Measurements from ENCODE around the gene PNCK.

The PNCK gene

DNA sequence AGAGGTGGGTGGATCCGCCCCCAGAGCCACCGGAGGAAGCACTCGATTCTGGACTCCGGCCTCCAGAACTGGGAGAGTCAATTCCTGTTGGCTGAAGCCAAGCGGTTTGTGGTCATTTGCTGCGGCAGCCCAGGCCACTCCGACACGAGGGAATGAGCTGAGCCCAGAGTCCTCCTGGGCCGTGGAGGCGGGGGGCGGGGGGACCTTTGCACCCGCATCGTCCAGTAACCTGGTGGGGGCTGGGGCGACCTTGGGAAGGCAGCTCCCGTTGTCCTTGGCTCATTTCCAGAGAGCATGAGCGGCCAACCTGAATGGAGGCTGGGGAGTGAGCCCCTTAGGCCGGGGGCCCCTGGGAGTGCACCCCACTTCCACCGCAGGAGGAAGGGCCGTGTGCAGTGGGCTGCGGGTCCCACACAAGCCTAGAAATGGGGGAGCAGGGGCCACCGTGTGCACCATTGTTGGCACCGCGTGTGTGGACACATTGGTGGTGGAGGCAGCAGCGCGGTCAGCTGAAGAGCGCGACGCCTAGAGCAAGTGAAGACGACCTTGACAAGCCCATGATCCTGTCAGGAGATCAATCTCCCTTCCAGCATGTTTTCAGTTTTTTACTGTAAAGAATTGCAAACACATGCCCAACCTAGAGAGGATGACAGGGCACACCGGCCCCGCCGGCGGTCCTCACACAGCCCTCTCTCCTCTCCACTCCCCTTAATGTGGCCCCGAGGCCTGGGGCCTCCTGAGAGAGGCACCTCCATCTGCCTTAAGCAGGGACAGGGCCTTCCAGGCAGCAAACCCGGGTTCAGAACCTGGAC, 46.5 kb downstream of the PNCK start:
- DNase-seq, result no peak

DNA sequence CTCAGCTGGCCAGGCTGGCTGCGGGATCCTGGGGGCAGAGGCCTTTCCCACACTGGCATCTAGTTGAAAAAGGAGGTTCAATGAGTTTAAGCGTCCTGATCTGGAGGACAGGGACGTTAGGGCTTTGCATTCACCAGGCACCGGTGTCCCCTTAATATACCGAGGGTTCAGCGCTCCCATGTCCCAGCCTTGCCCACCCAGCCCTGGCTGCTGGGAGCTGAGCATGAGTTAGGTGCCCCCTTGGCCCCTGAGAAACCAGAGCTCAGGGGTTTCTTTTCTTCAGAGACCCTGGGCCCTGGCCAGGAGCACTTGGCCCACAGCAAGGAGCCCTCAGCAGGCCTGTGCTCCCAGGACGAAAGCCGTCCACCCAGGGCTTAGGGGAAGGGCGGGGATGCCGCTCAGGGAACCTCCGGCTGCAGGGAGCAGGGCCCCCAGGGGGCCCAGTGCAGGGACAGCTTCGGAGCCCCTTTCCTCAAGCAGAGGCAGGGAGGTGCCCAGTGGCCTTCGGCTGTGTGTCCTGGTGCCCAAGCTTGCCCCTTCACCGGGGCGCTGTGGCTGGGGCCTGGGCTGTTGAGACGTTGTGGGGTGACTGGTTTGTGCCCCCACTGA, 47.5 kb downstream of the PNCK start:
- no peak for DNase-seq

DNA sequence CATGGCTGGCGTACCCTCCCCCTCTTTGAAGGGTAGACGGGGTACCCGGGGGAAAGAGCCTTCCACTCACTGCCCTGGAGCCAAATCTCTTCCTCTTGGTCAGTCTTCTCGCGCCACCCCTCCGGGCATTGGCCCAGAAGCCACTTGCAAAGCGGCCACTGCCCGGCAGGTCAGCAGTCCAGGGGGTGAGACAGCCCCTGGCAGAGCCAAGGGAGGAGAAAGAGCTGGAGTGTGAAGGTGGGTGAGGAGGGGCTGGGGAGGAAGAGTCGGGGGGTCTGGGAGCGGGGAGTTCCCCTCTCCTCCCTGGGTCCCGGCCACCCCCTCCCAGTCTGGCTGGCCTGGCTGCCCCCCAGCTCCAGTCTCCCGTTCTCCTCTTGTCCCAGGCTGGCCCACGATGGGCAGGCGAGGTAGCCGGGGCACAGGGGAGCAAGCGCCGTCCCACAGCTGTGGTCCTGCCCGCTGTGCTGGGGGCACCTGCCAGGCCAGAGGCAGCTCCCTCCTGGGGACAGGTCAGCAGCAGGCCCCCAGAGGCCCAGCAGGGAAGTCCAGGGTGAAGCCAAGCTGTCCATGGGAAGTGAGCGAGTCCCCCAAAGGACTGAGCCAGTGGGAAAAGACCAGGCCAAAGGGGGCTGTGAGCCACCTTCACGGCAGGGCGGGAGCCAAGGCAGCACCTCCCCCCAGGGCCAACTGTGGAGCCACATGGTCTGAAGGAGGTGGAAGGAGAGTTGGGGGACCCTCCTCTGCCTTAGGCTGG, 48.2 kb downstream of the PNCK start:
- no peak for DNase-seq

DNA sequence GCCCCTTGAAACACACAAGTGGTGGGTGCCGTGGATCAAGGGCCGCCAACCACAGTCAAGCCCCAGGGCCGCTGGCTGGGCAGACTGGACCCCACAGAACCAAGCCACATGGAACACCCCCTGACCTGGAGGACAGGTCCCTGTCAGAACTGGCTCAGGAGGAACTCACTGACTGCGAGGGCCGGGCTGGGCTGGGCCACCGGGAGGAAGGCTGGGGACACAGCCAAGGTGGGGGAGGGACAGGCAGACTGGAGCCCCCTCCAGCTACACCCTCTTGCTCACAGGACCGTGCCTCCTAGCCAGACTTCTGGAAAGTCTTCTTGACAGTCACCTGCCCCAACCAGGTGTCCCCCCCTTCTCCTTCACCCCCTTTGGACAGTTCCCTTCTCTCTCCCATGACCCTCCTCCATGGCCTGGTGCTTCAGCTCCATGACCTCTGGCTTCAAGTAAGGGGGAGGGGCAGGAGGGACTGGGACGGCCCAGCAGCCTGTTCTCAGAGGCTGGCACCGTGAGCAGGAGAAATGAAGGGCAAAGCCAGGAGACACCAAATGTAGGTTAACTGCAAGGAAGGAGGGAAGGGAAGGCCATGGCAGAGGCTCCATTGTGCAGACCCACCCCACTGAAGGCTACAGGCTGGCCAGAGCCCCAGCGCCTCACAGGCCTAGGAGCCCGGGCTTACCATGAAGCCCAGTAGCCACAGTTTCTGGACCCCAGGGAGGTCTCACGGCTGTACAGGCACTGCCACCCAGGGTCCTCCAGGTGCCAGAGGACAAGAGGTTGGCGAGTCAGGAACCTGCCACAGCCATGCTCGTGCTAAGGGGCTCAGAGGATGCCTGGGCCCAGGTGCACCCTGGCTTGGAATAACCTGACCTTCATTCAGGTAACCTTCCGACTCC, 49.2 kb downstream of the PNCK start:
- no peak for DNase-seq

DNA sequence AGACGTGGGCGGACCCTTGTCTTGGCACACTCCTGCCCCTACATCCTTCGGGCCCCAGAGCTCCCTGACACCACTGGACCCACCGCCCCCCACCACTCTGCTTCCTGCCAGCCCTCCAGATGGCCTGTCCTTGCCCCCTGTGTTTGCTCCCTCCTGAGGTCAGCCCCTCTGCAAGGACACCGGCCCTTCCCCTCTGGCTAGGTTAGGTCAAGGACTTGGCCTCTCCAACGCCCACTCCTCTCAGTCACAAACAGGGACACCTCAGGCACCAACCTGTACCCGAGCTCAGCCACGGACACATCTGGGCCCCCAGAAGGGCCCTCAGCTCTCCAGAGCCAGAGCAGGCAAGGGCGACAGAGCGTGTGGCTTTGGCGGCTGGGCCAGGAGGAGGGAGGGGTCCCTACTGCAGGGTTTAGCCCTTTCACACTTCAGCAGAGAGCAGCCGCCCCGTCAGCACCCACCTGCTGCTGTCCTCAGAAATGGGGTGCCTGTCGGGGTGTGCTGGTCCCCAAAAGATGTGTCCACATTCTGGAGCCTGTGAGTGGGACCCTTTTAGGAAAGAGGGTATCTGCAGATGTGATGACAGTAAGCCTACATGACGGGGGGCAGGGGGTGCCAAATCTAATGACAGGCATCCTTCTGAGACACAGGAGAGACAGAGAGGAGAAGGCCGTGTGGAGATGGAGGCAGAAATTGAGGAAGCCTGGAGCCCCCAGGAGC, 50.1 kb downstream of the PNCK start:
- DNase-seq, result no peak

DNA sequence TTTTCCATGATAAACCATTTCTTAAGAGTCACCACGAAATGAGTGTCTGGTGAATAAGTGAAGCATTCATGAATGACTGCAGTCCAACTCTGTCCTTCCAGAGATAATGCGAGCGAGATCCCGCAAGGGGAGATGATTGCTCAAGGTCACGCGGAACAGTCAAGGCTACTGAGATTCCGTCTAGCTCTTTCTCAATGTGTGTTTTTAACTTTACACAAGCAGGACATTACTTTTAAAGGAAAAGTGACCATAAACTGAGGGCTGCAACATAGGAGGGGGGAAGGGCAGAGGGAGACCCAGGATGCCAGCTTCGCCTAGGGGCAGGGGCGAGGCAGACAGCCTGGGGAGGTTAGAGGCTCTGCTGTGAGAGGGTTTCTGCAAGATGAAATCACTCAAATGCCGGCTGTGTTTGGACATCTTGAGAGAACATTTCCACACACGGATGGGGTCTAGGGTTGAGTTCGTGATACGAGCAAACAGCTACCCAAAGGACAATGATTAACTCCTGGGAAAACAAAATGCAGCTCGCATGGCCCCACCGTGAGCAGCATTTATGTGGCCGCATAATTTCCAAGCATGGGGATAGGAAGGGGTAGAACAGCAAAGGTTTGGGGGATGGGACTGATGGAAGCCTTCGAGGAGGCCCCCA, 50.8 kb downstream of the PNCK start:
- DNase-seq, result no peak

DNA sequence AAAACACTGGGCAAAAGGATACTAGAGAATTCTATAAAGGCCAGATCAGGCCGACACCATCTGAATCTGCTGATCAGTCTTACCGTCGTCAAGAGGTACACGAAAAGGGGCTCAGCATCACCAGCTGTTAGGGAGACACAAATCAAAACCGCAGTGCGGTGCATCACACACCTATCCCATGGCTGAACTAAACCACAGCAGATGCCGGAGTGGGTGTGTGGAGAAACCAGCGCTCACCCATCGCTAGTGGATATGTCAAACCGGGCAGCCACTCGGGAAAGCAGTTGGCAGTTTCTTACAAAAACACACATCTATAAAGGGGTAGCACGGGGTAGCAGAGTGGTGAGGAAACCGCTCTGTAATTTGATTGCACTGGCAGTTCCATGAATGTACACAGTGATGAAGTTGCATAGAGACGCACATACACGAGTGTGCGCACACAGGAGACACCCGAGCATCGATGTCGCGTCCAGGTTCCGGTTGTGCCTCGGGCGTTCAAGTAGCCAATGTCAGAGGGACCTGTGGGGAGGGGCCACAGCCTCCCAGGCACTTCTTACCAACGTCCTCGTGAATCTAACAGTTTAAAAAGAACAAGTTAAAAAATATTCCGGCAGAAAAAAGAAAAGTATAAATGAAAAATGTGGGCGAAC, 51.5 kb downstream of the PNCK start:
- DNase-seq, result no peak

DNA sequence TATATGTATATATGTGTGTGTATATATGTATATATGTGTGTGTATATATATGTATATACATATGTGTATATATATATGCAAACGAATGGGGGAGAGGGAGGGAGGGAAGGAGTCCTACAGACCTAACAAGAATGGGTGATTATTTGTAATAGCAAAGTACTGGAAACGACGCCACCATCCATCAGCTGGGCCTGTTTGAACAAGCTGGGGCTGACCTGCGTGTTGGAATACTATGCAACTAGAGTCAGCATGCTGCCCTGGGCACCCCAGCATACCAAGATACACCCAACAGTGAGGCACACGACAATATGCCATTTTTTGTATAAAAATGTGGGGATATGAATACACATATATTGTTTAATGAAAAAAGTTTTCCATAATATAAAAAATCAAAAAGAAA, 53.0 kb downstream of the PNCK start:
- no peak for DNase-seq
